Stimulated activated CD4-positive, alpha-beta T cell treated with anti-CD3 and anti-CD28 coated beads, TNF-alpha, amount 100 ng/mL, for 48 hours (primary cell): ENCODE measurements around the gene SPNS3.

Experiments
- DNase-seq, 3 donors: peaks; one replicate each; pipeline ENCODE4 v3.0.0-alpha.2; 2020; ENCODE audit warnings: low read depth in 3 of 3

The SPNS3 gene, protein sequence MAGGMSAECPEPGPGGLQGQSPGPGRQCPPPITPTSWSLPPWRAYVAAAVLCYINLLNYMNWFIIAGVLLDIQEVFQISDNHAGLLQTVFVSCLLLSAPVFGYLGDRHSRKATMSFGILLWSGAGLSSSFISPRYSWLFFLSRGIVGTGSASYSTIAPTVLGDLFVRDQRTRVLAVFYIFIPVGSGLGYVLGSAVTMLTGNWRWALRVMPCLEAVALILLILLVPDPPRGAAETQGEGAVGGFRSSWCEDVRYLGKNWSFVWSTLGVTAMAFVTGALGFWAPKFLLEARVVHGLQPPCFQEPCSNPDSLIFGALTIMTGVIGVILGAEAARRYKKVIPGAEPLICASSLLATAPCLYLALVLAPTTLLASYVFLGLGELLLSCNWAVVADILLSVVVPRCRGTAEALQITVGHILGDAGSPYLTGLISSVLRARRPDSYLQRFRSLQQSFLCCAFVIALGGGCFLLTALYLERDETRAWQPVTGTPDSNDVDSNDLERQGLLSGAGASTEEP

DNA sequence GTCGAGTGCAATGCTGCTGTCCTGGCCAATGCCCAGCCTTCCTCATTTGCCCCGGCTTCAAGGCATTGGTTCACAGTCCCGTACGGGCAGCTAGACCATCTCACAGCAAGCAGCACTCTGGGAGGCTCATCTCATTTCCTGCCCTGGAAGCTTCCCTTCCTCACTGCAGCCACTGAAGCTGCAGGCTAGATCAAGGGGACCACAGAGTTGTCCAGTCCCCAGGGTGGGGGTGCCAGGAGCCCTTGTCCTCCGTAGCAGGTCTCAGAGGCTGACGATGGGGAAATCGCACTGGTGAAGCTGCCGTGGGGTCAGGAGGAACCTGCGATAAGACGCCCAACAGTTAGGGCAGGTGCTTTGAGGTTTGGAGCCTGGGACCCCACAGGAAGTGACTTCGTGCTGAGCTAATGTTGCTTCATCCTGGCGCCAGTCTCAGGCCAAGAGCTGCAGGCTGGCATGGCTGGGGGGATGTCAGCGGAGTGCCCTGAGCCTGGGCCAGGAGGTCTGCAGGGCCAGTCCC is at the start of gene SPNS3:
Gene SPNS3, plus strand, starts transcription at position 426 of the 517 bp plus-strand sequence. Its CDS starts 28 bp downstream, at position 454.
- peak in 1 of 3 donors; percentile 20 for DNase-seq

DNA sequence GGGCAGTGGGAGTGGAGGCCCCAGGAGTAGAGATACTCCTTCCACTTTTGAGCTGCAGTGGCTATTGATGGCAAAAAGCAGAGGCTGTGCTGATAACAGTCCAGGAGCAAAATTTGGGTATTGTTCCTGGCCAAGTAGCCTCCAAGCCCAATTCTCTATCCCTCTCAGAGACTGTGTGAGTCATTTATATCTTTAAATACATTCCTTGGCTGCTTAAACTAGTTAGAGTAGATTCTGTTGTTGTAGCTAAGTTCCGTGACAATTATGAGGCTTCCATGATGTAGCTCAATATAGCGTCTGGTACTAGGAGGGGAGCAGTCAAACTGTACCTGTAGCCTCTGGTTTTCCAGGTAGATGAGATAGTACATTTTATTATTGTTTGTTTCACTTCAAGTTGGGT is 47.3 kb upstream of the SPNS3 start:
- no peak for DNase-seq

GRCh38 chr17:4387137-4387536 is 46.6 kb upstream of the SPNS3 start:
- DNase-seq, result no peak

DNA sequence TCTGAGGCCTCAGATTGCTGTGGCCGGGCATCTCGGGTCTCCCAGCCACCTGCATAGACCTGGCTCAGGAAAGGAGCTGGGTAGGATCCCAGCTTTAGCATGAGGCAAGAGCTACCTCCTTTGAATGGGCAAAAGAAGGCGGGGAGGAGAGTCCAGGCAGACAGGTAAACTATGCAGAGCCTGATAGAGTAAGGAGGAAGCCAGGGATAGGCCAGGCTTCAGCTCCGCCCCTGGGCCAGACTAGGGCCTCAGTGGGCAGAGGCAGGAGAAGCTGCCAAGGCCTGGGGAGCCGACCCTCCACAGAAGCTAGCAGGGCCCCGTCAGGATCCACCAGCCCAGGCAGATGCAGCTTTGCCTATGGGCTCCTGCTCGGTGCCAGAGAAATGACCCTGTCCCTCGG is 44.7 kb upstream of the SPNS3 start:
- no peak for DNase-seq

DNA sequence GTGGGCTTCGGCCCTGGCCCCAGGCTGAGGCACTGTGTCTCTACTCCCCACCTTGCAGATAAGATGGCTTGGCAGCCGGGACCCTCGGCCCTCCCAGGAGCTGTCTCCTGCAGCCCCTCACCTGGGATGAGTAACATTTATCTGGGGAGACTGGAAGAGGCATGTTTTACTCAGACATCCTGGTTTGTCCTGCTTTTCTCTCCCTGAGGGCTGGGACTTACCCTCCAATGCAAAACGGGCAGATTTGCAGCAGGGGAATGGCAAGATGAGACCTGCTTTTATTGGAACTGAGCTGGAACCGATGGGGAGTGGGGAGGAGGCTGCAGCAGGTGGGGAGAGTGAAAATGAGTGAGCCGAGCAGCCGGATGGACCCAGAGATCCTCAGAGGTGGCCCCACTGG is 39.9 kb upstream of the SPNS3 start:
- DNase-seq, result no peak

- no peak for DNase-seq
Observed at GRCh38 chr17:4394208-4395110, 39.3 kb upstream of the SPNS3 start.

DNA sequence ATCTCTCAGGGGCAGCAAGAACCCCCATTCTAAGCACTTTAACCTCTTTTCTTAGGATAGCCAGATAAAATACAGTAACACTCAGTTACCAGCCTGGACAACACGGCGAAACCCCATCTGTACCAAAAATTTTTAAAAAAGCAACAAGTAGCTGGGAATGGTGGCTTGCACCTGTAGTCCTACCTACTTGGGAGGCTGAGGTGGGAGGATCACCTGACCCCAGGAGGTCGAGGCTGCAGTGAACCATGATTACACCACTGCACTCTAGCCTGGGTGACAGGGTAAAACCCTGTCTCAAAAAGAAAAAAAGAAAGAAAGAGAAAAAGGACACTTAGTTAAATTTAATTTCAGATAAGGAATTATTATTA is 38.6 kb upstream of the SPNS3 start:
- no peak for DNase-seq

- no peak for DNase-seq
Observed at GRCh38 chr17:4397840-4398239, 35.9 kb upstream of the SPNS3 start.

DNA sequence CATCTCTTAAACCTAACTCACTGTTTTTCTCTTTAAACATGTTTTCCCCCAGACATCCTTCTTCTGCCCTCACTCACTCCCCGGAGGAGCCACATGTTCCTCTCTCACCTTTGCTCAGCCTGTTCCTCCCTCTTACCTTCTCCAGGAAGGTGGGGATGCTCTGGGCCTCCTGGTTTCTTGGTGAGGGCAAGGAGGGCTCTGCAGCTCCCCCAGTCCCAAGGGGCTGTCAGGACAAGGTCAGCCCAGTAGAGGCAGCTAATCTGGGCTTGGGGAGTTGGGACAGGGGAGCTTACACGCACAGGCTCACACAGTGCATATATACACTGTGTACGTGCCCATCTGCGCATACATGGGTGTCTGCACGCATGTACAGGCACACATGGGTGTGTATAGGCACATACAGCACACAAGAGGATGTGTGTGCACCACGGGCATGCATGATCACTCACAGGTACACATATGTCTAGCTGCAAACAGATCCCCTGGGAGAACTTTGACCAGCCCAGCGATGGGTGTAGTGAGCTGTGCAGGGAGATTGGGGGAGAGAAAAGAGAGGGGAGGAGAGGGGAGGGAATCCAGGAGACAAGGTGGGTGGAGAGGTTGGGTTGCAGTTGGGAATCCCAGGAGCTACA is 28.6 kb upstream of the SPNS3 start:
- DNase-seq, result no peak

GRCh38 chr17:4405699-4406098 is 28.0 kb upstream of the SPNS3 start:
- no peak for DNase-seq

GRCh38 chr17:4406386-4406785 is 27.4 kb upstream of the SPNS3 start:
- DNase-seq, result no peak

GRCh38 chr17:4407216-4407615 is 26.5 kb upstream of the SPNS3 start:
- no peak for DNase-seq

DNA sequence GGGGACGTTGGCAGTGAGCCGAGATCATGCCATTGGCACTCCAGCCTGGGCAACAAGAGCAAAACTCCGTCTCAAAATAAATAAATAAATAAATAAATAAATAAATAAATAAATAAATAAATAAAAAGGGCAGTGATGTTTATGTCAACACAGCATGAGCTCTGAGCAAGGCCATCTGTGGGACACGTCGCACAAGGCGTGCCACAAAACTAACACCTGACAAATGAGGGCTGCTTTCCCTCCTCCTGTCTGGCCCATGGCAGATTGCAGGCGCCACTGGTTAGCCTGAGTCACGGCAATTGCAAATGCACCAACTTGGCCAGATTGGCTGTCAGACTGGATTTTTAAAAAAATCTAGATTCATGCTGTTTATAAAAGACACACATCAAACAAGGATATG is 25.9 kb upstream of the SPNS3 start:
- DNase-seq, result no peak

DNA sequence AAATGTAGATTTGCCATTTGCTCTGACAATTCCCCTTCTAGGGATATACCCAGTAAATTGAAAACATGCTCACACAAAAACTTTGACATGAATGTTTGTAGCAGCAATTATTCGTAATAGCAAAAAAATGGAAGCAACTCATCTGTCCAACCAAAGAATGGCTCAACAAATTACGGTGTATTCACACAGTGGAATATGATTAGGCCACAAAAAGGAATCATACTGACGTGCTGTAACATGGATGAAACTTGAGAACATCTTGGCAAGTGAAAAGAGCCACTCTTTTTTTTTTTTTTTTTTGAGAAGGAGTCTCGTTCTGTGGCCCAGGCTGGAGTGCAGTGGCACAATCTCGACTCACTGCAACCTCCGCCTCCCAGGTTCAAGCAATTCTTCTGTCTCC is 24.1 kb upstream of the SPNS3 start:
- no peak for DNase-seq

GRCh38 chr17:4411201-4411600 is 22.5 kb upstream of the SPNS3 start:
- DNase-seq, result no peak

GRCh38 chr17:4412933-4413831 is 20.6 kb upstream of the SPNS3 start:
- DNase-seq, result peak; percentile 81 to 92 (median 90)

DNA sequence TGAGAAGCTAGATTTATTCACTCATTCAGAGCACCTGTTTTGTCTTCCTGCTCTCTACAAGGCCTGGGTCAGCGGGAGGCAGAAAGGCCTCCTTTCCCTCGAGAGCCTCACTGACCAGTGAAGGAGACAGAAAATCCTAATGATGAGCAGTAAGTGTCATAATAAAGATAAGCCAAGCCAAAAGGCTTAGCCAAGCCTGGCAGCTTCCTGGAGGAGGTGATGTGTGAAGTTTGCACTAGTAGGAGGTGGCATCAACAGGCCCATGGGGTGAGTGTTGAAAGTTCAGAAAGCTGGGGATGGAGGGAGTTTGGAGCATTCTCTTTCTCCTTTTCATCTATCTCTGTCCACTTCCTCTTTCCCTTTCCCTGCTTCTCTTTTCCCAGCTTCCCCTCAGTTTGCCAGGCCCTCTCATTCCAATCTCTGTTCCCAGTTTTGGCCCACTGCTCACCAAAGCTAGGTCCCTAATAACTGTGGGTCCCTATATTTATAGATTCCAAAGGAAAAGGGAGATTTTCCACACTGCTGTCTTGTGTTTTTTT is 16.5 kb upstream of the SPNS3 start:
- DNase-seq, result no peak

DNA sequence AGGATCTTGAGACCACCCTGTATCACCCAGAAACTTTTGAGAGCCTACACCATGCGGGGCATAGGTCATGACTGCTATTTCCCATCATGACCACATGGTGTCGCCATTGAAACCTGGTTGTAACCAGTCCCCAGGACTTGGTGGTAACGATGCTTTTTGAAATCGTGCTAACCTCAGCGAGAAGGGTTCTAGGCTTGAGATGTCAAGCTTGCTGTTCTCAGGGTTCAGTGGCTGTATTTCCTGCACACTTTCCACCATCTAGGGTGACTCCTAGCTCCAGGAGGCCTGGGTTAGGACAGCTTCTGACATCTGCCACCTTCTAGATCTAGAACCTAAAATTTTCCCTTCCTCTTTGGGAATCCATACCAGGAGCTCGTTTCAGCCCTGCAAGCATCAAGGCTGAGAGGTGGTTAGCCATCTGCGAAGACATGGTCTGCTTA is 13.0 kb upstream of the SPNS3 start:
- peak; percentile 23 to 58 (median 41) for DNase-seq

DNA sequence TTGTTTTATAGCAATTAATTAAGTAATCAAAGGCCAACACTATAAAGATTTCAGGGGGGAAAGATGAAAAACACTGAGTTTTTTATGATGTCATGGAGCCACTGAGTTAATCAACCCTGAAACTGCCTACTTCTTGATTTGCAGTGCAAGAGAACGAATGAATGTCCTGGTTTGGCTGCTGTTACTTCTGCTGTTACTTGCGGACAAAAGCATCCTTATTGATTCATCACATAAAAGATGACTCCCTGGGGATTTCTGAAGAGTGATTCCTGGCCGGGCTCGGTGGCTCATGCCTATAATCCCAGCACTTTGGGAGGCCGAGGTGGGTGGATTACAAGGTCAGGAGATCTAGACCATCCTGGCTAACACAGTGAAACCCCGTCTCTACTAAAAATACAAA is 10.9 kb upstream of the SPNS3 start:
- DNase-seq, result no peak

DNA sequence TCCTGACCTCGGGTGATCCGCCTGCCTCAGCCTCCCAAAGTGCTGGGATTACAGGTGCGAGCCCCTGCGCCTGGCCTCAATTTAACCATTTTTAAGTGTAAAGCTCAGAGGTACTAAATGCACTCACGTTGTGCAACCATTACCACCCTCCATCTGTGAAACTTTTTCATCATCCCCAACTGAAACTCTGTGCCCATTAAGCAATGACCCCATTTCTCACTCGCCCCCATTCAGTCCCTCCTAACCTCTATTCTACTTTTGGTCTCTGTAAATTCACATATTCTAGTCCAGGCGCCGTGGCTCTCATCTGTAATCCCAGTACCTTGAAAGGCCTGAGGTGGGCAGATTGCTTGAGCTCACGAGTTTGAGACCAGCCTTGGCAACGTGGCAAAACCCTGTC is 8.3 kb upstream of the SPNS3 start:
- DNase-seq, result no peak
